ENCODE data around the gene PNLIPRP1. TPM values are rescaled to one million over a fixed set of nuclear protein-coding genes. Genes with fewer than 3 reads are reported as not detected.

PNLIPRP1 gene
- total RNA-seq: not detected in 2 replicates

DNA sequence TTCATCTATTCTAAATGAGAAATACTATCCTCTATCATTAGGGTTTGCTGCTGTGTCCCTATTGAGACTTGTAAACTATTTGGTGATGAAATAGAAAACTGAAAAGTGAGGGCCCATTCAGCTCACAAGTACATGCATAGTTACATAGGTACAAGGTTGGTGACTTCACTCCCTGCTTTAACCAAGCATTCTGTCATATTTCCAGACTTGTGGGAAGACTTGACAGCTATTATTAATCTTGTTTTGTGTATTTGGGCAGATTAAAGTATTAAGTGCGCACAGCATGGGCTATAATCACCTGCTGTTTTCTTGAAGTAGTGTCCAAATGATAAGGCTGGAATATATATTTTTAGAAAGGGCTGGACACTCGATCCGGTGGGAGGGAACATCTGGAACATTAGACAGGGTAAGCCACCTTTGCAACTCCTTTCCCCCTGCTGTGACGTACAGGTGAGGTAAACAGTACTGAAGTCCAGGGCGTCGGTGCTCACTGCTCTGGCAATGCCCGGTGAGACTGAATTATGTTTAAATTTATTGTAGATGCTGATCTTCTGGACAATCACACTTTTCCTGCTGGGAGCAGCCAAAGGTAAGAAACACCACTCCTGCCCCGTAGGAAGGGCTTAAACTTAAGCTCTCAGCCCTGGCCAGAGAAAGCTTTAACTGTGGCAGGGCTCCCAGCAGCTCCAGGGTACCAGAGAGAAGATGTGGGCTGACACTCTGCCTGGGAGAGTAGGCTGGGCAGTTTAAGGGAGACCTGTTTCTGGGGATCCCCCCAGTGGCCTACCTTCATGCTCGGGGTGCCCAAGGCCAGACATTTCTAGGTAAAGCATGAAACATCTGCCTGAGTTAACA, at the start of gene PNLIPRP1:
Gene PNLIPRP1 (plus strand): TSS at position 370 of the 855 bp plus-strand sequence. CDS start 171 bp downstream, at position 541.

DNA sequence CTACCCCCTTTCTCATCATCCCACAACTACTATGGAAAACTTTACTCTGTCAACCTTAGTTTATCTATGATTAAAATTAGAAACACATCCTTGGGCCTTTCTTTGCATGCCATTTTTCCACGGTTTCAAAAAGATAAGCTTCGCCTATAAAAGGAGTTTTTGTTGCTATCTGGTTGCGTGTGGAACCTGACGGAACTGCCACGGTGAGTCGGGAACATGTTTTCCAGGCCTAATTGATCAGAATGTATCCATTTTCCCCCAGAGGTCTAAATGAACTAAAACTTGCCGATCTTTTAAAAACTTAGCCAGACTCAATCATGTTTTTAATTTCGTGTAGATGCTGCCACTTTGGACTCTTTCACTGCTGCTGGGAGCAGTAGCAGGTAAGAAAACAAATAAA, 45.0 kb upstream of the PNLIPRP1 start, which contains the start of gene PNLIP:
Gene PNLIP (plus strand): TSS at position 176 of the 400 bp plus-strand sequence. CDS start 162 bp downstream, at position 338.

DNA sequence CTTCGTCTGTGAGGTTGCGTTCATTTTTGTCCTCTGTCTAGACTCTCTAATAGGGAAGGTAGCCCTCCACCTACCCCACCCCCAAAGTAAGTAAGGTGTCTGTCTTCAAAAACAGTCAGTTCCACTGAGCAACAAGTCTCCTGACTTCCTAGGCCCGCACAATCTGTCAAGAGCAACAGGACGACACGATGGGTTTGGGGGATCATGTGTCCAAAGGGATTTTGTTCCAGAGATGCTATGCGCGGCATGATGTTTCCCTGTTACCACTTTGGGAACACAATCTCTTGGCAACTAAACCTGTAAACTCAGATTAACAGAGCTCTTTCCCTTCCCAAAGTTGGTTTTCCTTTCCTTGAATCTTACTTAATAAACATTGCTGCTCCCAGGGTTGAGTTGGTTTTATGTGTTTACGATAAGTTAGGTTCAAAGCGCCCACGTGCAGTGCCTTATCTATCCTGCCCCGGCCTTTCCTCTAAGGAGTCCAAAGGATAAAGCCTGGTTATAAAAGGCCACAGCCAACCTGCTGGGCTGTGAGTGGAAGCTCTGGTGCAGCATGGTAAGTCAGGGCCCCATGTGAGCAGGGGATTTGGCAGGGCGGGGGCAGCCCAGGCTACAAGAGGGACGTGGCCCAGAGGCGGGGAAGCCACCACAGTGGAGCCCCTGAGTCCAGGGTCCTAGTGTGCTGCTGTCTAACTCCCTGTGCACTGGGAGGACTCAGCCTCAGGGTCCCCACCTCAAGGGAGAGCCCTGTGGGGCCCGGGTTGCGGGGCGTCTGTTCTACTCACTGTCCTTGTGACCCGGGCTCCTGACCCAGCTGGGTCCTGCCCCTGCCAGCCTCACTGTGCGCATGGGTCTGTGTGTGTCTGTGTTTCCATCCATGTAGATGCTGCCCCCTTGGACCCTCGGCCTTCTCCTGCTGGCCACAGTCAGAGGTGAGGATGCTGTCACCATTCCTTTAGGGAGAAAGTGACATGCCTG, 30.0 kb downstream of the PNLIPRP1 start, which contains the start of gene PNLIPRP2:
Gene PNLIPRP2 (plus strand): TSS at position 531 of the 978 bp plus-strand sequence.

Other genes with a start within 250 kb of the PNLIPRP1 start
- under 0.01 TPM in 1 of 2 replicates, not detected in the other for gene PNLIPRP3, start 163.1 kb upstream of the PNLIPRP1 start, total RNA-seq
- gene PNLIP, start 45.0 kb upstream of the PNLIPRP1 start, total RNA-seq: not detected in 2 replicates
- gene PNLIPRP2, start 30.0 kb downstream of the PNLIPRP1 start, total RNA-seq: not detected in 2 replicates
- 3.0 and 5.2 TPM in 2 replicates for gene HSPA12A, start 151.6 kb downstream of the PNLIPRP1 start, total RNA-seq

Data from epithelial cell of alveolus of lung (primary cell).